CMK (cell line): ENCODE results near the gene SCGB3A2.

Source experiments
- DNase-seq: peaks from one replicate; pipeline ENCODE4 v3.0.0-alpha.2; 2010; ENCODE audit warnings: low read depth

SCGB3A2 gene, protein sequence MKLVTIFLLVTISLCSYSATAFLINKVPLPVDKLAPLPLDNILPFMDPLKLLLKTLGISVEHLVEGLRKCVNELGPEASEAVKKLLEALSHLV

GRCh38 chr5:147878066-147878759 lies at the start of gene SCGB3A2:
TSS of gene SCGB3A2 (plus strand) at chr5:147878711. CDS start at chr5:147878804, 93 bp downstream.
- no peak for DNase-seq

GRCh38 chr5:147830035-147830434 lies 48.5 kb upstream of the SCGB3A2 start:
- no peak for DNase-seq

- no peak for DNase-seq
Measured at GRCh38 chr5:147831465-147831864, 47.0 kb upstream of the SCGB3A2 start, which contains the start of gene SPINK1. TSS of gene SPINK1 (minus strand) at chr5:147831671. CDS start at chr5:147831577, 94 bp downstream.

- no peak for DNase-seq
Measured at GRCh38 chr5:147832541-147832940, 46.0 kb upstream of the SCGB3A2 start.

- no peak for DNase-seq
Measured at GRCh38 chr5:147835386-147835798, 43.1 kb upstream of the SCGB3A2 start.

GRCh38 chr5:147836439-147836838 lies 42.1 kb upstream of the SCGB3A2 start:
- DNase-seq, result no peak

- DNase-seq, result no peak
Measured at GRCh38 chr5:147842869-147843268, 35.6 kb upstream of the SCGB3A2 start.

DNA sequence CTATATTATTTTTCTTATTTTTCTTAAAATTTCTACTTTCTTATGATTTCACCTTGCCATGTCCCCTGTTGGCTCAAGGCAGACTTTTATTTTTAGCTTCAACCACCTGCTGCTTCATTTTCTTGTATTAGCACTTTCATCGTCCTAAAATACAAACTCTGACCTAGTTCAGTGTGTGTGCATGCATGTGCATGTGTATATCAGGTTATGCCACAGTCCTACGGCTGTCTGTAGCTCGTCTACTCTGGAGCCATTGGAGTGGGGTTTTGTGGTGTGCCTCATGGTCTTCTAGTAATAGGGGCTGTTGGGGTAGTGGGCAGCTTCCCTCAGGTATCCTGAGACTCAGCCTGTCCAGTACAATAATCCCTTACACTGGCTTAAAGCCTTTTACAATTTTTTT lies 33.7 kb upstream of the SCGB3A2 start:
- DNase-seq, result no peak

DNA sequence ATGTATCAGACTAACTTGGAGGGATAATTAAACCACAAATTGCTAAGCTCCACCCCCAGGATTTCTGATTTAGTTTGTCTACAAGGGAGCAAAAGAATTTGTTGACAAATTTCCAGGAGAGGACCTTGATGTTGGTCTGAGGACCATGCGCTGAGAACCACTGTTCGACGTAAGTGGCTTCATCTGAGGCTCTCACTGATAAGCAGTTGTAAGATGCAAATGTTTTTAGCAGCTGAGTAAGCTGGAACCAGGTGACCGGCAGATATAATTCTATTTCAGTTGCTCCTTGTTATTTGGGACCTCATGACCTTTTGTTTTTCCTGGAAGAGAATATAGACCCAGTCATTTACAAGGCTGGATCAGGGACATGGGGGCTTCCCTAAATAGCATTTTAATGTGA lies 32.9 kb upstream of the SCGB3A2 start:
- DNase-seq, result no peak

DNA sequence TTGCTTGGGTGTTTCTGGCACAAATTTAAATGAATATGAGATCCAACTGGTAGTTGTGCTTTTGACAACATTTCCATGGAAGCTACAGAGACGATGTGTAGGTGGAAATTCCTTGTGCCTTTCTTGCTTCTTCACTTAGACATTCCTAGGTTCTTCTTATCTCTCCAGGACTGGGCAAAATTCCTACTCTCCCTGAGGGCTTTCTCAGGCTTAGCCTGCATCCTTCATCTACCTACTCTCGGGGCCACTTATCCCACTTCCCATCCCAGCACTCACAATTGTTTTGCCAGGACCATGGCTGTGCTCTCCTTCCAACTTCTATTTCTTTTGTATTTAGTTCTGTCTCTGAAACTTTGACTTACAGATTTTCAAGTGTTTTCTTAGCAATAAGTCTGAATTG lies 29.3 kb upstream of the SCGB3A2 start:
- DNase-seq, result no peak

GRCh38 chr5:147851578-147851977 lies 26.9 kb upstream of the SCGB3A2 start:
- DNase-seq, result no peak

DNA sequence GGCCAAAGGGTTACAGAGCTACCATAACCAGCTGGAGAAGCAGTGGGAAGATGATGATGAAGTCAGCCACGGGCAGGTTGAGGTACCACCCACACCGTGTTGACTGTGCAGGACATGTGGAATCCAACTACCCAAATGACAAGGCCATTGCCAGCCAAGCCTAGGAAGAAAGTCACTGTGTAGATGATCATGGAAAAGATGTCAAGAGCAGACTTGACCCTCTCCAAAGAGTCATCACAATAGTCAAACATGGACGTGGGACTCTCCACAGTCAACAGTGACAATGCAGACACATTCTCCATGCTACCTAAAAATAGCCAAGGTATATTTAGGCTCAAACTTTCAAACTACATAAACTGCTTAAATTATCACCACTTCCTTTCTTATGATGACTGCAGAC lies 26.1 kb upstream of the SCGB3A2 start:
- DNase-seq, result no peak

GRCh38 chr5:147853372-147853987 lies 25.0 kb upstream of the SCGB3A2 start:
- DNase-seq, result no peak

- DNase-seq, result no peak
Measured at GRCh38 chr5:147854331-147854730, 24.2 kb upstream of the SCGB3A2 start.

DNA sequence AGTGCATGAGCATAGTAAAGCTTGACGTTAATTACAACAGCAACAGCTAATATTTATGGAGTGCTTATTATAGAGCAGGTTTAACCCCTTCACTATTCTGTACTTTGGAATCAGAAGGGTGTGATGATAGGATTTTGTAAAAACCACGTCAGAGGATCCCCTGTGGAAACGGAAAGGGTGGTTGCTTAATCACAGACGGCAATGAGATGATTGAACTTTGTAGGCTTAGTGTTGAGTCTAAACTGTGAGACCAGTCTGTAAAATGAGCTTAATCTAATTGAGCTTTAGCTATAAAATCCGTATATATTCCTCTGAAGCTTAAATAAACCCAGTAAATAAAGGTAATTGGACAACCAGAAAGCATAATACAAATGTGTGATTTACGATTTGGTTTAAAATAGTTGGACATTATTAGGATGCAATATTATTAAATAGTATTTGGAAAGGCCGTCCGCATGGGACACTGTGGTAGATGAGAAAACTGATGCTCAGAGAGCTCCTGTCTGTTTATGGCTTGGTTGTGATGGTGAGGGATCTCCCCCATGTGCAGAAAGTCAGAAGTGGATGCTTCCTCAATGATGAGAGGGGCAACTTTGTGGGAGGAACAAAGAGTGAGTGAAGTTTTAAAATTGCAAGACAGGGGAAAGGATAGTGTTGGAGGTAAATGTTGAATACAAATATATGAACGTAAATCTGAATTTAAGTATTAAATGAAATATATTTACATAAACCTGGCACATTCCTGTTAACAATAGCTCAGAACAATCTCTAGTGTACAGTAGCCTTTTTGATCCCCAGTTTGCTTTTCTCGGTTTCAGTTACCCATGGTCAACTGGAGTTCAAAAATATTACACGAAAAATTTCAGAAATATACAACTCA lies 23.4 kb upstream of the SCGB3A2 start:
- no peak for DNase-seq

GRCh38 chr5:147855774-147856069 lies 22.8 kb upstream of the SCGB3A2 start:
- DNase-seq, result no peak

GRCh38 chr5:147856801-147857200 lies 21.7 kb upstream of the SCGB3A2 start:
- no peak for DNase-seq

GRCh38 chr5:147857302-147858129 lies 21.0 kb upstream of the SCGB3A2 start:
- peak; percentile 29 for DNase-seq

DNA sequence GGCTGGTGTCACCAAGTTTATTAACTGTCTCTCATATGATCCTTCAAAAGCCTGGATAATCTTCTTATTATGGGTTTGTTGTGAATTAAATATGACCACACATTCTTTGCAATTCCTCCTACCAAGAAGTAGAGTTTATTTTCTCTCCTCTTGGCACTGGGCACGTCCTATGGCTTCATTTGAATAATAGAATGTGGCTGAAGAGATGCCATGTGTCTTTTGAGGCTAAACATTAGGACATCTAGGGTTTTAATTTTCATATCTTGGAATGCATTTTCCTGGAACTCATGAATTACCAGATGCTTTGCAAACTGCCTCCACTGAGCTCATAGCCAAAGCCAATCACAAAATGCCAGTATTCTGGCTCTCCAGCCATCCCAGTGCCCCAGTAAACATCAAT lies 19.9 kb upstream of the SCGB3A2 start:
- no peak for DNase-seq

- no peak for DNase-seq
Measured at GRCh38 chr5:147859962-147860640, 18.4 kb upstream of the SCGB3A2 start.

DNA sequence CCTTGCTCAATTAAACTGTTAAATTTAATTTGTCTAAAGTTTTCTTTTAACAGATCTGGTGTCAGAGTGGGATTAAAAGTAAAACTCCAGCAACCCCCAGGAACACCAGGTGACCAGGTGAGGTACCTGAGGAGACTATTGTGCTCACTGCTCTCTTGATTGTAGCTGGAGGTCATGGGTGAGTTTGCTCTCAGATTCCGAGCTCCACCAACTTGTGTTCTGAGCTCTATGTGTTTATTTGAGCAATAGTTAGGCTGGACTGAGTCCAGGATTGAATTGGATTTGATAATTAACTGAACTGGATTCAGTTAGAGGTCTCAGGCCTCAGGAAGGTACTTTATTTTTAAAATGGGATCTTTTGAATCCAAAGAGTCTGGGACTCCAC lies 17.9 kb upstream of the SCGB3A2 start:
- no peak for DNase-seq
